Natural killer cell treated with Interleukin-12 subunit alpha and Interleukin-12 subunit beta and Interleukin-15 and Interleukin-18, amount 100 ng/mL, for 72 hours (primary cell): Measurements from ENCODE around the gene SLC2A4. TPM values are rescaled to one million over a fixed set of nuclear protein-coding genes. Genes with fewer than 3 reads are reported as not detected.

Source experiments
- ATAC-seq, 2 donors: fragments of 150-1000 bp; cut with Tn5 transposase in 1 of 2; sonication (Bioruptor Pico), chemical (Tn5 transposase) in 1 of 2; 2 replicates each; pipeline ENCODE4 v1.10.0; 2021
- DNase-seq: peaks from one replicate; pipeline ENCODE4 v3.0.0; 2022; ENCODE audit warnings: low spot score
- H3K27ac Mint-ChIP-seq, 2 donors: 1 replicate in 1 of 2; 2 replicates in 1 of 2; pipeline ENCODE4 v1.8.0; 2022; ENCODE audit warnings: mixed read lengths in 2 of 2, mild to moderate bottlenecking in 1 of 2, moderate library complexity in 1 of 2
- H3K27me3 Mint-ChIP-seq, 2 donors: 1 replicate in 1 of 2; 2 replicates in 1 of 2; pipeline ENCODE4 v1.8.0; 2022; ENCODE audit warnings: mixed read lengths in 2 of 2
- H3K36me3 Mint-ChIP-seq: one replicate; pipeline ENCODE4 v1.8.0; 2022; ENCODE audit warnings: mixed read lengths
- H3K4me1 Mint-ChIP-seq, 2 donors: 1 replicate in 1 of 2; 2 replicates in 1 of 2; pipeline ENCODE4 v1.8.0; 2022; ENCODE audit warnings: low read depth in 2 of 2, mixed read lengths in 2 of 2, mild to moderate bottlenecking in 1 of 2
- H3K4me3 Mint-ChIP-seq: one replicate; pipeline ENCODE4 v1.8.0; 2022; ENCODE audit warnings: mixed read lengths
- H3K9me3 Mint-ChIP-seq: 2 replicates; pipeline ENCODE4 v1.8.0; 2022; ENCODE audit warnings: mixed read lengths
- total RNA-seq, 2 donors: library from RNA; stranded (reverse); gene quantifications; one replicate each; pipeline ENCODE4 v1.2.3, GENCODE V29; 2022

Gene SLC2A4
- total RNA-seq, 2 donors from 2014 or later: 0.50 TPM; not detected in 1

DNA sequence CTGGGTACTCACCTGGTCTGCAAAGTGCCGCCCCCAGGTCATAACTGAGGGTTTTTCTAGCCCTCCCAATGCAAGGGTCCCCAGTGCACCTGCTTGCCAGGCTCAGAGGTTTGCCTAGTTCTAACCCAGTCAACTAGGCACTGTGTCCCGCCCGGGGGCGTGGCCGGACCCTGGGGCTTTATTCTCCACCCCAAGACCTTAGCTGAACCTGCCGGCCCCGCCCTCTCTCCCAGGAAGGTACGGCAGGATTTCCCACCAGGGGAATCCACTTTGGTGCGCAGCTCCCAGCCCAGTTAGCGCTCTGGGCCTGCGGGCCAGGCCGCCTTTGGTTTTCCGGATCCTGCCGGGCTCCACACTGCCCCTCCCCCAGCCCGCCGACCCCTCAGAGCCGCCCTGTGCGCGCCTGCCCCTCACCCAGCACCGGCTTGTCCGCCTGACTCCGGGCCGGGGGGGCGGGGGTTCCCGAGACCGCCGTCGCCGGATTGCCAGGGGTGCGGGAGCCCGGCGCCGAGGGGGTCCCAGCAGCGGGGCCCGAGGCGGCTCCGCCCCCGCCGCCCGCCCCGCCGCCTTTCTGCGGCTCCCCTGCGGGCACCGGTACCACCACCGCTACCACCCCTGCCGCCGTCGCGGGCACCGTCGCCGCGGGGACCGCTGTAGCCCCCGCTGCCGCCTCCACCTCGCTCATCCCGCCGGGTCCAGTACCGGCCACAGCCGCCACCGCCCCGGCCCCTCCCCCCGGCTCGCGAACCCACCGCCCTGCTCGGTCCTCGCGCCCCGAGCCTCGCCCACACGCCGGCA lies 12.5 kb downstream of the SLC2A4 start:
- ATAC-seq (no peak), DNase-seq (no peak)
- Mint-ChIP-seq H3K9me3 (no peaks in the 10 kb centered on the region), H3K4me1 (peaks cover 7 to 21% of the 10 kb centered on the region in 2 donors), H3K27ac (no peak overlapping the region), H3K36me3 (no peaks in the 10 kb centered on the region), H3K27me3 (peaks cover 20% of the 10 kb centered on the region in 2 donors), H3K4me3 (peak overlapping the region; percentile 51)

DNA sequence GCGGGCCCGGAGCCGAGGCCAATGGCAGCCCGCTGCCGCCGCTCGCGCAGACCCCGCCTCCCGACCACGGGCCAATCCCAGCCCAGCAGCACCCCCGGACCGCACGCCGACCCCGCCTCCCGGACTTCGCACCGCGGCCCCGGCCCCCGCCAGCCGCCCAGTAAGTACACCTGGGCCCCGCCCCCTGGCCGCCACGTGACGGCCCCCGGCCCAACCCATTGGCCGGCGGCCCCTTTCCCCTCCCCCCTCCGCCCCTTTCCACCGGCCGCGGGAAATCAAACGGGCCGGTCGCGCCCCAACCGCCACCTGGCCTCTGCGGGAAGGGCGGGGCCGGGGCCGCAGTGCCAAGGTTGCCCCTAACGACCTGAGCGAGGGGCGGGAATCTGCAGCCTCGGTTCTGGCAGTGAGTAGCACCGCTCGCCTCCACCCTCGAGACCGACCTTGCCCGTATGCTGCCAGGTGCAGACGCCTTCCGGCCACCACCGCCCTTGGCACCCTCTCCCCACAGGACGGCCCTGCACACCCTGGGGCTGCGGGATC lies 13.2 kb downstream of the SLC2A4 start, which contains the start of gene YBX2:
Gene YBX2 (minus strand): TSS at position 26 of the 540 bp plus-strand sequence. CDS start 139 bp downstream, outside the sequence.
- H3K27ac Mint-ChIP-seq: peak within 1 kb of the TSS; percentile 37 to 48
- peak within 1 kb of the TSS; percentile 84 for H3K4me3 Mint-ChIP-seq
- DNase-seq: peak; percentile 79
- ATAC-seq: peak; percentile 81 to 89
- no peaks in the 10 kb centered on the region for H3K36me3 Mint-ChIP-seq
- H3K27me3 Mint-ChIP-seq: peaks cover 20% of the 10 kb centered on the region in 2 donors
- peaks cover 7 to 21% of the 10 kb centered on the region in 2 donors for H3K4me1 Mint-ChIP-seq
- H3K9me3 Mint-ChIP-seq: no peaks in the 10 kb centered on the region

DNA sequence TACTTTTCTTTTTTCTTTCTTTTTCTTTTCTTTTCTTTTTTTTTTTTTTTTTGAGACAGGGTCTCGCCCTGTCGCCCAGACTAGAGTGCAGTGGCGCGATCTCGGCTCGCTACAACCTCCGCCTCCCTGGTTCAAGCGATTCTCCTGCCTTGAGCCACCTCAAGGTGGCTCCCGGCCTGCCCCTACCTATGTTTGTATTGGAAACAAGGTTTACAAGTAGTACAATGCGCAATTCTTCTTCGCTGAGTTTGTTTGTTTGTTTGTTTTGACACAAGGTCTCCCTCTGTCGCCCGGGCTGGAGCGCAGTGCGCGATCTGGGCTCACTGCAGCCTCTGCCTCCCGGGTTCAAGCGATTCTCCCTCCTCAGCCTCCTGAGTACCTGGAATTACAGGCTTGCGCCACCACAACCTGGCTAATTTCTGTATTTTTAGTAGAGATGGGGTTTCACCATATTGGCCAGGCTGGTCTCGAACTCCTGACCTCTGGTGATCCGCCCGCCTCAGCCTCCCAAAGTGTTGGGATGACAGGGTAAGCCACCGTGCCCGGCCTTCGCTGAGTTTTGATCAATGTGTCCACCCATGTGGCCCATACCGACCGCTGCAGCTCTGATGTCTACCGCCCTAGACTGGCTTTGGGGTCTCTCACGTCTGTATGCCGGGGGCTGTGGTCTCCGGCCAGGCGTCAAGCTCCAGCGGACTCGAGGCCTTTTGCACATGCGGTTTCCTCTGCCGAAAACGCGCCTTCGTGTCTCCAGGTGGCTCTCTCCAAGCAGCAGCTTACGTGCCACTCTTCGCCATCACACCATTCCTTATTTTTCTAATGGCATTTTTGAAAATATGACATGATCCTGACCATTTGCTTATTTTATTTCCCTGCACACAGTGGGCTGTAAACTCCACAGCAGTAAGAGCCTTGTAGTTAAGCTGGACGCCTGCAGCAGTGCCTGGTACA lies 14.0 kb downstream of the SLC2A4 start:
- H3K27ac Mint-ChIP-seq: peak overlapping the region; percentile 37 to 48
- no peaks in the 10 kb centered on the region for H3K36me3 Mint-ChIP-seq
- peaks cover 7 to 21% of the 10 kb centered on the region in 2 donors for H3K4me1 Mint-ChIP-seq
- H3K4me3 Mint-ChIP-seq: peak overlapping the region; percentile 84
- ATAC-seq: no peak
- H3K27me3 Mint-ChIP-seq: peaks cover 19 to 20% of the 10 kb centered on the region in 2 donors
- H3K9me3 Mint-ChIP-seq: no peaks in the 10 kb centered on the region
- no peak for DNase-seq

DNA sequence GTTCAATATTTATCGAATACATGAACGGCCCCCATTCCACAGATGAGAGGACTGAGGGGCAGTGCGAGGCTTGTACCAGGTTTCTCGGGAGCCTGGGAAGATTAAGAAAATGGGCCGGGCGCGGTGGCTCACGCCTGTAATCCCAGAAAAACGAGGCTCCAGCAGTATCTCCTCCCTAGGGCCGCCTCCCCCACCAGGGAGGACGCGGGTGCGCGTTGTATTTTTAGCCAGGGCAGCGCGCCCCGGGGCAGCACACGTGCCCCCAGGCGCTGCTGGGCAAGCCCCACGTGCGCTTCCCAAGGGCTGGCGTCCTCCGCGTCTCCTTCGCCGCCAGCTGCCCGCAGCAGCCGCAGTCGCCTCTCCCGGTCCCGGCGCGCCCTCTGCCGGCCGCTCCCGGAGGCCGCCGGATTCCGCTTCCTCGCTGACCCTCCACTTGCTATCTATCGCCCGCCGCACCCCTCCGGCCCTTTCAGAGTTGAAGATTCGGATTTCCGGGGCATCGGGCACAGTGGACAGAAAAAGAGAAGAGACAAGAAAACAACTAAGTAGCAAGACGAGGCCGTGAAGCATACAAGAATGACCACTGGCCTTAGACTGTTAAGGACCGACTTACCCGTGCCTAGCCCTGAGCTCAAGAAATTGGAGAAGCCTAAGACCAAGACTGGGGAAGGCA lies 14.8 kb downstream of the SLC2A4 start:
- H3K36me3 Mint-ChIP-seq: no peaks in the 10 kb centered on the region
- peak overlapping the region in 1 of 2 donors; percentile 38 for H3K27ac Mint-ChIP-seq
- no peaks in the 10 kb centered on the region for H3K9me3 Mint-ChIP-seq
- H3K4me3 Mint-ChIP-seq: peak overlapping the region; percentile 8
- DNase-seq (peak; percentile 79), ATAC-seq (peak; percentile 66 to 79)
- H3K4me1 Mint-ChIP-seq: peaks cover 7 to 21% of the 10 kb centered on the region in 2 donors
- H3K27me3 Mint-ChIP-seq: peaks cover 20% of the 10 kb centered on the region in 2 donors

DNA sequence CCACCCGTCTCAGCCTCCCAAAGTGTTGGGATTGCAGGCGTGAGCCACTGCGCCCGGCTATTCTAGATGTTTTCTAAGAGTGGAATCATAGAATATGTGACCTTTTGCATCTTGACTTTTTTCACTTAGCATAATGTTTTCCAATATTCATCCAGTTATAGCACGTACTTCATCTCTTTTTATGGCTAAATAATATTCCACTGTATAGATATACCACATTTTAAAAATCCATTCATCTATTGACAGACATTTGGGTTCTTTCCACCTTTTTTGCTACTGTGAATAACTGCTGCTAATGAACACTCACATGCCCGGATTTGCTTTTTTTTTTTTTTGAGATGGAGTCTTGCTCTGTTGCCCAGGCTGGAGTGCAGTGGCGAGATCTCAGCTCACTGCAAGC lies 22.7 kb downstream of the SLC2A4 start:
- no peak for DNase-seq
- Mint-ChIP-seq H3K27me3 (peaks cover 0 to 5% of the 10 kb centered on the region in 2 donors), H3K9me3 (no peaks in the 10 kb centered on the region), H3K4me3 (no peak overlapping the region), H3K36me3 (peaks cover 5% of the 10 kb centered on the region), H3K27ac (no peak overlapping the region), H3K4me1 (peaks cover 15 to 16% of the 10 kb centered on the region in 2 donors)
- ATAC-seq: no peak

DNA sequence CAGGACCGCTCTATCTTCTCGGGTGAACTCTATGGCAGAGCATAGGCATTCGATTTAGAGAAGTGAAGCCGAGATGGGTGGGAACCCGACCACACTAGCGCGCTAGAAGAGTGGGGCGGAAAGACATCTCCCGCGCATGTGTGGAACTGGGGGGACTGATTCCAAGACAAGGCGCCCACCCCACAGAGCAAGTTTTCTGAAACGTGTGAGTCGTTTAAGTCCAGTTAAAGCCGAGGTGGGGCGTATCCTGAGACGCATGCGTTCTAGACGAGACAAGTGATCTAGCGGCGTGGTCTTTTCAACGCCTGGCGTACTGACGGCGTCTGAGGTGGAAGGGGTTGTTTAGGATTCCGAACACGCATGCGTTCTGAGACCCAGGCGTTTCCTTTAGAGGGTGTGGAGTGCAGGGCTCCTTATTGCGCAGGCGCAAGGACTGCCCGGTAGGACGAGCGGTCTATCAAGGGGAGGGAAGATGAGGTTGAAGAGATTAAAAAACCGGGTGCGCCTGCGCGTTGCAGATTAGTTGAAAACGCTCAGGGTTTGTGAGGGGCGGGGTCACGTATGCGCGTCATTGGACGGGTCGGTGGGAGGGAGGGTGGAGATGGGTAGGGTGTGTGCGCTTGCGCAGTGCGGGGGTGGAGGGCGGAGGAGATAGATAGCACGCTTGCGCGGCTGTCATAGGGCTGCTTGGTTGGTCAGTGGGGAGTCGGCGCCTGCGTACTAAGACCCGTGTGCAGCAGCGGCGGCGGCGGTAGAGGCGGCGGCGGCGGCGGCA lies 25.6 kb downstream of the SLC2A4 start, which contains the start of gene EIF5A:
Gene EIF5A (plus strand): TSS at position 718 of the 775 bp plus-strand sequence. CDS start 2,008 bp downstream, outside the sequence.
- Mint-ChIP-seq H3K4me1 (peaks cover 42 to 43% of the 10 kb centered on the region in 2 donors), H3K27me3 (no peaks in the 10 kb centered on the region), H3K36me3 (peaks cover 31% of the 10 kb centered on the region), H3K4me3 (peak within 1 kb of the TSS; percentile 87), H3K9me3 (no peaks in the 10 kb centered on the region), H3K27ac (peak within 1 kb of the TSS; percentile 97)
- peak; percentile 89 to 91 for ATAC-seq
- DNase-seq: peak; percentile 100

DNA sequence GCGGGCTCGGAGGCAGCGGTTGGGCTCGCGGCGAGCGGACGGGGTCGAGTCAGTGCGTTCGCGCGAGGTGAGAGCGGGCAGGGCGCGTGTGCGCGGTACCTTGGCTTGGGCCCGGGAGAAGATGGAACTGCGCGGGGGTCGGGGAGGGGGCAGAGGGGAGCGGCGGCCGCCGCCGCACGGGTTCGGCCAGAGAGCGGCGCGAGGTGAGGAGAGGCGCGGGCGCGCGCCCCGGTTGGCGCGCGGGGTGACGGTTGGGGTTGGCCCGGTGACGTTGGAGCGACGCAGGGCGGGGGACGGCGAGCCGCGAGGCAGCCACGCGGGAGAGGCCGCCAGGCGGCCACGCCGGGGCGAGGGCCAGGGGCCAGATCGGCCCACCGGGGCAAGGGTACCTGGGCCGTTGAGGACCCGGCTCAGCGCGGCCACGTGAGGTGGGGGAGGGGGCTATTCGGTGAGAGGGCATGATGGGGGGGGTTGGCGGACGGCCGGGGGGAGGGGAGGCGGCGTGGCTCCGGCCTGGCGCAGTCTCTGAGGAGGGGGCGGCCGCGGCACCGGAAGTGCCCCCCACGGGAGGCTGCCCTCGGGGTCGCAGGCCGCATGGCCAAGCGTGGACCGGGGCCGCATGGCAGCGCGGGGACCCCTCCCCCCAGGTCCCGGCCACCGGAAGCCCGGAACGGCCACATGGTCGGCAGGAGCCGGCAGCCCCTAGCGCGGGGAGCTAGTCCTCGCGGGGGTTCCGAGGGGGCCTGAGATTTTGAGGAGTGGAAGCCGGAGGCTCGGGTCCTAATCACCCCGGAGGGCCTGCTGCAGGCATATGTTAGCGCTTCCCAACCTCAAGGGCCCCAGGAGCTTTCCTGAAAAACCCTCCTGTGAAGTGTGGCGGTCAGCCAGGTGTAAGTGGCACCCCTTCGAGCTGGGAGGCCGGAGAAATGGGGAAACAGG lies 26.4 kb downstream of the SLC2A4 start:
- H3K9me3 Mint-ChIP-seq: no peaks in the 10 kb centered on the region
- peak; percentile 1 to 18 for ATAC-seq
- DNase-seq: peak; percentile 72
- peaks cover 31% of the 10 kb centered on the region for H3K36me3 Mint-ChIP-seq
- H3K4me1 Mint-ChIP-seq: peaks cover 49 to 51% of the 10 kb centered on the region in 2 donors
- peak overlapping the region; percentile 97 for H3K27ac Mint-ChIP-seq
- H3K4me3 Mint-ChIP-seq: peak overlapping the region; percentile 87
- H3K27me3 Mint-ChIP-seq: no peaks in the 10 kb centered on the region

DNA sequence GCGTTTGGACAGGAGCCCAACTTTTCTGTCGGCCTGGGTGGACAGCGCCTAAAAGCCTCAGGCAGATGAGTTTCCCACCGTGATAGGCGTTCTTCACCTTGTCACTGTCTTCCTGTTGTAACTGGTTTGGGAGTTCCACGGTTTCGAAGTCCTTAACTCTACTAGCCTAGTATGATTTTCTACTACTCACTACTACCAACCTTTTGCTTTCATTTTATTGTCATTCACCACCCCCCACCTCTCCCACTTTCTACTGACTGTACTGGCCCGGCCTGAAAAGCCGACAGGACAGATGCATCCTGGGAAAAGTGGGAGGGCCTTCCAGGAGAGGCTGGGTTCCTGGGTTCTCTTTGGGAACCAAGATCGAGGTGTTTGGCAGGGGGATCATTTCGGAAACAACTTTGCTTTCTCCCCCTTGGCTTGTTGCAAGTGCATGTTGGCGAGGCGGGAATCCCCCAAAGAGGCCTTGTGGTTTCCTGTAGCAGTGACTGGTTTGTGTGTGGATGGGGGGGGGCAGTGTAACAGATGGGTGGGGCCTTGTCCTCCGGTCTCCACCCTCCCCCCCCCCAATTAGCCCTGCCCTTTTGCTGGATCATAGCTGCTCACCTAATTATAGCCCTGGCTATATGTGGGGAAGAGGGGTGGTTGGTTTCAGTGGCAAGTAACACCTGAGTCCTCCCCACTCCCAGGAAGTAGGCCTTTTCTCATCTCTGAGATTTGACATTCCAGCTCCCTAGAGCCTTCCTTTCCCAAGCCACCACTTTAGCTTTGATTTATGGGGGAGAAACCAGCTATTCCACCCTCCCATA lies 27.3 kb downstream of the SLC2A4 start:
- H3K4me1 Mint-ChIP-seq: peaks cover 56 to 60% of the 10 kb centered on the region in 2 donors
- DNase-seq: peak; percentile 93
- peaks cover 31% of the 10 kb centered on the region for H3K36me3 Mint-ChIP-seq
- H3K27ac Mint-ChIP-seq: peak overlapping the region; percentile 97
- H3K9me3 Mint-ChIP-seq: no peaks in the 10 kb centered on the region
- ATAC-seq: peak; percentile 36 to 70
- no peaks in the 10 kb centered on the region for H3K27me3 Mint-ChIP-seq
- peak overlapping the region; percentile 87 for H3K4me3 Mint-ChIP-seq

DNA sequence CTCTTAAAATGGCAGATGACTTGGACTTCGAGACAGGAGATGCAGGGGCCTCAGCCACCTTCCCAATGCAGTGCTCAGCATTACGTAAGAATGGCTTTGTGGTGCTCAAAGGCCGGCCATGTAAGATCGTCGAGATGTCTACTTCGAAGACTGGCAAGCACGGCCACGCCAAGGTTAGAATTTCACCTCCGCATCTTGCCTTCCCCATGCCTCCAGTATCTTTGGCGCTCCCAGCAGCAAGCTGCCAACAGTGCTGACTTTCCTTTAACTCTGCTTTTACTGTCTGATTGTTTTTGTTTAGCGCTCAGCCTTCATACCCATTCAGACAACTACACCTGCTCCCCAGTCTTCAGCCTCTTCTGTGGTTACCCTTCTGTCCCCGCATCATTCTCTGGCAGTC lies 28.1 kb downstream of the SLC2A4 start:
- peaks cover 38% of the 10 kb centered on the region for H3K36me3 Mint-ChIP-seq
- H3K27me3 Mint-ChIP-seq: no peaks in the 10 kb centered on the region
- ATAC-seq (no peak), DNase-seq (no peak)
- H3K9me3 Mint-ChIP-seq: no peaks in the 10 kb centered on the region
- H3K27ac Mint-ChIP-seq: peak overlapping the region; percentile 97
- peaks cover 64 to 68% of the 10 kb centered on the region in 2 donors for H3K4me1 Mint-ChIP-seq
- peak overlapping the region; percentile 87 for H3K4me3 Mint-ChIP-seq

DNA sequence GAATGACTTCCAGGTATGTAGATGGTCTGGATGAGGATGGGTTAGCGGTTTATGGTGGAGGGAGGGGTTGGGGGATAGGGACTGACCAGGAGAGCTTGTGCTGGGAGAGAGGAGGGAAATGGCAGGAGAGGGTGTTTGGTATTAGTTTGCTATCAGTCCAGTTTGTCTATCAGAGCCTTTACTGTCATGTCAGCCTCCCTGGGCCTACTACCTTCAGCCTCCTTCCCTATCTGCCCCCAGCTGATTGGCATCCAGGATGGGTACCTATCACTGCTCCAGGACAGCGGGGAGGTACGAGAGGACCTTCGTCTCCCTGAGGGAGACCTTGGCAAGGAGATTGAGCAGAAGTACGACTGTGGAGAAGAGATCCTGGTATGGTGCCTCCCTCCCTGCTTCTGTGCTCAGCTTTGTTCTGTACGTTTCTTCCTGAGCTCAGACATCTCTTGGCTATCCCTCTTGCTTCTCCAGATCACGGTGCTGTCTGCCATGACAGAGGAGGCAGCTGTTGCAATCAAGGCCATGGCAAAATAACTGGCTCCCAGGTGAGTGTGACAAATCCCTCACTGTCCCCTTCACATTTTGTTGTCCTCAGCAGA lies 29.7 kb downstream of the SLC2A4 start:
- peaks cover 38% of the 10 kb centered on the region for H3K36me3 Mint-ChIP-seq
- no peak for DNase-seq
- no peaks in the 10 kb centered on the region for H3K27me3 Mint-ChIP-seq
- peak overlapping the region; percentile 97 for H3K27ac Mint-ChIP-seq
- peaks cover 64 to 74% of the 10 kb centered on the region in 2 donors for H3K4me1 Mint-ChIP-seq
- H3K9me3 Mint-ChIP-seq: no peaks in the 10 kb centered on the region
- peak overlapping the region; percentile 87 for H3K4me3 Mint-ChIP-seq
- ATAC-seq: no peak
